HepG2 (cell line): Measurements from ENCODE around the gene TBC1D30. TPM values are rescaled to one million over a fixed set of nuclear protein-coding genes. Genes with fewer than 3 reads are reported as not detected.

Source experiments
- ATF7-NPFF ChIP-seq: sonication (generic); formaldehyde crosslinking; IDR thresholded peaks from 2 replicates; pipeline ENCODE4 v1.8.1; 2023; ENCODE audit warnings: mild to moderate bottlenecking, low read depth, missing genetic modification reagents, moderate library complexity
- ETS1 ChIP-seq: sonication (generic); formaldehyde crosslinking; IDR thresholded peaks from 2 replicates; pipeline ENCODE4 v1.4.0; 2020; ENCODE audit warnings: missing genetic modification reagents
- FOXP1 ChIP-seq, 2 experiments: fragments of 450-650 bp in 1 of 2; IDR thresholded peaks; 2 replicates each; pipeline ENCODE4 v1.6.1; 2017 to 2018; ENCODE audit warnings: antibody characterized with exemption in 1 of 2
- HOXD1 ChIP-seq: sonication (generic); formaldehyde crosslinking; IDR thresholded peaks from 2 replicates; pipeline ENCODE4 v1.5.0; 2020; ENCODE audit warnings: missing genetic modification reagents
- PTBP1 ChIP-seq: fragments of 200-400 bp; formaldehyde crosslinking; IDR thresholded peaks from 2 replicates; pipeline ENCODE4 v1.6.1; 2018; ENCODE audit warnings: low read length, low read depth; ENCODE audit not compliant: poor library complexity, severe bottlenecking
- RBM39 ChIP-seq: fragments of 200-400 bp; formaldehyde crosslinking; IDR thresholded peaks from one replicate; pipeline ENCODE4 v1.6.1; 2018; ENCODE audit warnings: antibody characterized with exemption, mild to moderate bottlenecking, low read depth, low read length; ENCODE audit not compliant: poor library complexity, severe bottlenecking
- SMAD1 ChIP-seq: sonication (generic); formaldehyde crosslinking; IDR thresholded peaks from 2 replicates; pipeline ENCODE4 v1.4.0; 2020; ENCODE audit warnings: missing genetic modification reagents, low read depth, mild to moderate bottlenecking, borderline replicate concordance
- TRAFD1 ChIP-seq: sonication (generic); formaldehyde crosslinking; IDR thresholded peaks from 2 replicates; pipeline ENCODE4 v1.5.1; 2020; ENCODE audit warnings: missing genetic modification reagents, mild to moderate bottlenecking, borderline replicate concordance
- TRIM22 ChIP-seq: fragments of 450-650 bp; IDR thresholded peaks from 2 replicates; pipeline ENCODE4 v1.6.1; 2017
- ZMYM2 ChIP-seq: sonication (generic); formaldehyde crosslinking; IDR thresholded peaks from 2 replicates; pipeline ENCODE4 v1.8.0; 2022; ENCODE audit warnings: mild to moderate bottlenecking, missing genetic modification reagents
- ZNF12 ChIP-seq: sonication (generic); formaldehyde crosslinking; IDR thresholded peaks from 2 replicates; pipeline ENCODE4 v1.5.0; 2020; ENCODE audit warnings: missing genetic modification reagents
- ZNF18 ChIP-seq: sonication (generic); formaldehyde crosslinking; IDR thresholded peaks from 2 replicates; pipeline ENCODE4 v1.8.0; 2022; ENCODE audit warnings: mild to moderate bottlenecking, missing genetic modification reagents; ENCODE audit not compliant: insufficient replicate concordance
- ZNF451 ChIP-seq: sonication (generic); formaldehyde crosslinking; IDR thresholded peaks from 2 replicates; pipeline ENCODE4 v1.5.0; 2020; ENCODE audit warnings: mild to moderate bottlenecking, missing genetic modification reagents
- ZNF512 ChIP-seq: sonication (generic); formaldehyde crosslinking; IDR thresholded peaks from 2 replicates; pipeline ENCODE4 v1.4.0; 2020; ENCODE audit warnings: mild to moderate bottlenecking, missing genetic modification reagents
- ZNF574 ChIP-seq: sonication (generic); formaldehyde crosslinking; IDR thresholded peaks from 2 replicates; pipeline ENCODE4 v1.4.0; 2020; ENCODE audit warnings: missing genetic modification reagents
- ZNF747 ChIP-seq: sonication (generic); formaldehyde crosslinking; IDR thresholded peaks from 2 replicates; pipeline ENCODE4 v1.8.1; 2023; ENCODE audit warnings: missing genetic modification reagents, mild to moderate bottlenecking, borderline replicate concordance
- polyA plus RNA-seq, 8 experiments: library from polyadenylated mRNA; depleted of rRNA in 3 of 8; stranded (reverse) in 7 of 8; unstranded in 1 of 8; fragments of >200 nt; fragmentation: Illumina TruSeq in 4 of 8; extraction: Trizol in 4 of 8; gene quantifications; 2 replicates each; pipeline versions ENCODE4 v1.2.1 to v1.2.3, GENCODE V29; 2011 to 2016; ENCODE audit warnings: low read depth in 4 of 8, missing spikeins in 1 of 8, mixed read lengths in 1 of 8; ENCODE audit not compliant: insufficient read depth in 1 of 8
- total RNA-seq, 5 experiments: library from RNA; depleted of rRNA; stranded (reverse); fragments of >200 nt; fragmentation: Illumina TruSeq; extraction: Trizol; gene quantifications; 2 replicates each; pipeline ENCODE4 v1.2.3, GENCODE V29; 2016; ENCODE audit warnings: low read depth in 1 of 5

TBC1D30 gene
- total and polyA plus RNA-seq, 2 of the 13 experiments (the other 11 are each of a cell fraction or from before 2014, with no cell fraction given), result 0.42 to 0.67 TPM

- TF ChIP-seq TRIM22 (no peak), ATF7-NPFF (CRISPR knock-in tag) (0 out of 2 replicates have a peak, but pooled peaks have one; percentile 41), SMAD1 (CRISPR knock-in tag) (0 out of 2 replicates have a peak, but pooled peaks have one; percentile 25), ZNF512 (CRISPR knock-in tag) (no peak), FOXP1 (IDR thresholded peaks at IDR 0.05) (no peak), FOXP1 (CRISPR knock-in tag; IDR thresholded peaks at IDR 0.05) (no peak), ZNF747 (CRISPR knock-in tag) (no peak), HOXD1 (CRISPR knock-in tag) (no peak), ZMYM2 (CRISPR knock-in tag) (no peak), ZNF18 (no peak), PTBP1 (no peak), ZNF12 (CRISPR knock-in tag) (no peak), RBM39 (no peak), ETS1 (CRISPR knock-in tag) (no peak), TRAFD1 (no peak), ZNF574 (CRISPR knock-in tag) (no peak; the same call in 1 of the 2 replicates), ZNF451 (0 out of 2 replicates have a peak, but pooled peaks have one; percentile 2)
Measured at GRCh38 chr12:64780531-64781279, 43.7 kb upstream of the TBC1D30 start (continued).
